GM12872 (cell line): ENCODE results near the gene TAOK2.

ENCODE experiments used
- CTCF ChIP-seq: IDR thresholded peaks from 3 replicates; pipeline ENCODE4 v1.5.1; 2011; ENCODE audit warnings: low read depth, mild to moderate bottlenecking, low read length, moderate library complexity; ENCODE audit not compliant: insufficient read depth

Gene TAOK2

GRCh38 chr16:30030011-30030685 is 56.5 kb downstream of the TAOK2 start:
- no peak for TF ChIP-seq CTCF

GRCh38 chr16:30030841-30031413 is 57.3 kb downstream of the TAOK2 start, which contains the start of gene TLCD3B:
TSS of gene TLCD3B (minus strand) at chr16:30031271. CDS start at chr16:30030527, 744 bp downstream.
- TF ChIP-seq CTCF = no peak

GRCh38 chr16:30031477-30031918 is 57.8 kb downstream of the TAOK2 start:
- no peak for TF ChIP-seq CTCF

- peak; percentile 89 for TF ChIP-seq CTCF
These were observed 58.6 kb downstream of the TAOK2 start for GRCh38 chr16:30032083-30032819.

GRCh38 chr16:30033270-30033669 is 59.6 kb downstream of the TAOK2 start:
- TF ChIP-seq CTCF = no peak

- TF ChIP-seq CTCF = no peak
These were observed 66.6 kb downstream of the TAOK2 start for GRCh38 chr16:30040221-30040620.

GRCh38 chr16:30041841-30042240 is 68.2 kb downstream of the TAOK2 start:
- TF ChIP-seq CTCF = peak; percentile 32; the same call in 1 of the 3 replicates
